NCI-H748 (cell line): ENCODE data around the gene SPEF2.
"Not testable (repeated sequence)": the region's sequence is repeated elsewhere in the genome, so short reads cannot be mapped to it uniquely, and the experiment has no call there.

ENCODE experiments used
- DNase-seq: peaks from one replicate; lab custom pipeline; 2025; ENCODE audit not compliant: unreplicated experiment; lab: John Stamatoyannopoulos, UW

The SPEF2 gene

GRCh38 chr5:35816881-35817521 is 199.3 kb downstream of the SPEF2 start:
- DNase-seq = no peak

GRCh38 chr5:35819026-35819425 is 201.4 kb downstream of the SPEF2 start:
- no peak for DNase-seq

GRCh38 chr5:35819668-35820067 is 202.0 kb downstream of the SPEF2 start:
- no peak for DNase-seq

- DNase-seq = no peak
These were observed 203.1 kb downstream of the SPEF2 start for GRCh38 chr5:35820735-35821134.

GRCh38 chr5:35821513-35821912 is 203.8 kb downstream of the SPEF2 start:
- no peak for DNase-seq

- DNase-seq = no peak
These were observed 204.8 kb downstream of the SPEF2 start for GRCh38 chr5:35822511-35822910.

GRCh38 chr5:35823347-35824098 is 205.9 kb downstream of the SPEF2 start:
- DNase-seq = no peak

GRCh38 chr5:35826056-35826455 is 208.4 kb downstream of the SPEF2 start:
- DNase-seq = no peak

GRCh38 chr5:35826554-35826953 is 208.9 kb downstream of the SPEF2 start:
- no peak for DNase-seq

- DNase-seq = no peak
These were observed 210.5 kb downstream of the SPEF2 start for GRCh38 chr5:35828082-35828598.

GRCh38 chr5:35830587-35830986 is 212.9 kb downstream of the SPEF2 start:
- no peak for DNase-seq

GRCh38 chr5:35832762-35833161 is 215.1 kb downstream of the SPEF2 start:
- no peak for DNase-seq

- DNase-seq = no peak
These were observed 215.6 kb downstream of the SPEF2 start for GRCh38 chr5:35833224-35833623.

GRCh38 chr5:35835796-35836742 is 218.4 kb downstream of the SPEF2 start:
- DNase-seq = no peak

- no peak for DNase-seq
These were observed 220.8 kb downstream of the SPEF2 start for GRCh38 chr5:35838370-35839042.

GRCh38 chr5:35842856-35843255 is 225.2 kb downstream of the SPEF2 start:
- DNase-seq = no peak

GRCh38 chr5:35845508-35845907 is 227.8 kb downstream of the SPEF2 start:
- DNase-seq = not testable (repeated sequence)

GRCh38 chr5:35847491-35847890 is 229.8 kb downstream of the SPEF2 start:
- no peak for DNase-seq

GRCh38 chr5:35847961-35848360 is 230.3 kb downstream of the SPEF2 start:
- no peak for DNase-seq

GRCh38 chr5:35849860-35850259 is 232.2 kb downstream of the SPEF2 start:
- no peak for DNase-seq
